ENCODE data around the gene ACBD4. TPM values are rescaled to one million over a fixed set of nuclear protein-coding genes. Genes with fewer than 3 reads are reported as not detected.

Gene ACBD4
- total and polyA plus RNA-seq, 2 of the 4 experiments (the other 2 are of a cell fraction) = 2.3 to 5.7 TPM

DNA sequence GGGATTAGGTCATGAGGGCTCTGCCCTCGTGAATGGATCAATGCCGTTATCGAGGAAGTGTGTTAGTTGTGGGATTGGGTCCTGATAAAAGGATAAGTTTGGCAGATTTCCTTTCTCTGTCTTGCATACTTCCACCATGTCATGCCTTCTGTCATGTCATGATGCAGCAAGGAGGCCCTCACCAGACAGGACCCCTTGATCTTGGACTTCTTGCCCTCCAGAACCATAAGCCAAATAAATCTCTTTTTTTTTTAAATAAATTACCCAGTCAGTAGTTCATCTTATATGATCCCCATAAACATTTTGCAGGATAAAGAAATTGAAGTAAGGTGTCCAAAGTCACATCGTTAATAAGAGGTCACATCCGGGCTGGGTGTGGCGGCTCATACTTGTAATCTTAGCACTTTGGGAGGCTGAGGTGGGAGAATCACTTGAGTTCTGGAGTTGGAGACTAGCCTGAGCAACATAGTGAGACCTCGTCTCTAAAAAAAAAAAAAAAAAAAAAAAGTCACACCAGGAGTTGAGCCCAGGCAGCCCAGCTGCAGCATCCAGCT, 51.4 kb downstream of the ACBD4 start:
- Histone ChIP-seq H3K18ac (ENCODE audit: low read depth, low read length) (no peak overlapping the region), H3K36me3 (ENCODE audit: control insufficient read depth, insufficient read depth, low read length) (no peaks in the 10 kb centered on the region), H4K8ac (ENCODE audit: low read depth in 2 of 2, low read length in 2 of 2) (no peak overlapping the region), H2AFZ (replicated peaks; ENCODE audit: low read length, poor library complexity) (no peak overlapping the region), H2BK15ac (ENCODE audit: low read depth, low read length) (no peak overlapping the region), H4K20me1 (ENCODE audit: insufficient read depth, low read length) (no peaks in the 10 kb centered on the region), H4K91ac (ENCODE audit: insufficient read depth, low read depth, low read length) (no peak overlapping the region), H2BK20ac (ENCODE audit: low read depth, low read length) (no peak overlapping the region), H3K9ac (ENCODE audit: low read depth, low read length) (no peak overlapping the region), H2BK120ac (ENCODE audit: low read depth, low read length) (no peak overlapping the region), H3K4me1 (ENCODE audit: control insufficient read depth, insufficient read depth, low read length) (no peaks in the 10 kb centered on the region), H3K4ac (ENCODE audit: low read depth, low read length) (no peak overlapping the region), H3K79me1 (ENCODE audit: low read depth in 1 of 2, low read length in 2 of 2) (no peaks in the 10 kb centered on the region), H3K9me3 (ENCODE audit: control insufficient read depth, insufficient read depth, low read length) (no peaks in the 10 kb centered on the region), H2AK5ac (ENCODE audit: low read depth, low read length) (no peak overlapping the region), H2AK9ac (replicated peaks; ENCODE audit: low read depth, low read length, poor library complexity) (no peak overlapping the region), H3K23ac (ENCODE audit: low read depth, low read length) (no peak overlapping the region), H3K4me3 (ENCODE audit: insufficient read depth, low read depth, low read length) (no peak overlapping the region), H3K27ac (ENCODE audit: insufficient read depth, low read length) (no peak overlapping the region), H3K4me2 (ENCODE audit: low read depth, low read length) (no peak overlapping the region), H3K56ac (ENCODE audit: extremely low read depth, insufficient read depth, low read length) (no peak overlapping the region), H3K9me1 (ENCODE audit: insufficient read depth, low read length) (no peaks in the 10 kb centered on the region), H3K27me3 (ENCODE audit: control insufficient read depth, insufficient read depth, low read length) (no peaks in the 10 kb centered on the region), H4K5ac (ENCODE audit: low read depth, low read length) (no peak overlapping the region), H3K14ac (replicated peaks; ENCODE audit: low read depth, low read length) (no peak overlapping the region), H2BK5ac (ENCODE audit: low read depth, low read length, poor library complexity, severe bottlenecking) (no peak overlapping the region)
- no peak for DNase-seq
- POLR2A ChIA-PET (ENCODE audit: unreplicated experiment) = no interaction called here
- ATAC-seq (ENCODE audit: low read depth) = no peak
- WGBS, 2 experiments (ENCODE audit: extremely low coverage in 2 of 2, insufficient read length in 1 of 2) = no CpG with 5 or more reads among the region's 7 CpGs
- no TSS peak for BruUV-seq (replicated peaks)
- in situ Hi-C loops (cut with MboI; ENCODE audit: low sequenced_read_pairs) = no loop called here
- no peak for TF ChIP-seq RCOR1 (IDR thresholded peaks at IDR 0.05; ENCODE audit: insufficient replicate concordance, low read length)
- no peak for TF ChIP-seq SMC3 (IDR thresholded peaks at IDR 0.05; ENCODE audit: low read depth, low read length)
- TF ChIP-seq MXI1 (IDR thresholded peaks at IDR 0.05; ENCODE audit: borderline replicate concordance, low read depth, low read length) = no peak
- TF ChIP-seq CEBPB (IDR thresholded peaks at IDR 0.05; ENCODE audit: low read depth, low read length) = no peak
- TF ChIP-seq MAFK (IDR thresholded peaks at IDR 0.05; ENCODE audit: low read depth, low read length) = no peak
- intact Hi-C loops (cut with micrococcal nuclease) = no loop called here
- CTCF ChIA-PET = no interaction called here
- dilution Hi-C loops (cut with HindIII; ENCODE audit: low sequenced_read_pairs, unreplicated experiment) = no loop called here

Measured in IMR-90 (cell line).